Sigmoid colon (tissue), 3 donors: Measurements from ENCODE around the gene ALDH3B2.
"Not testable (repeated sequence)": the region's sequence is repeated elsewhere in the genome, so short reads cannot be mapped to it uniquely, and the experiment has no call there.

Experiments
- CTCF ChIP-seq, 4 experiments: fragments of 450-650 bp in 3 of 4; fragments of 200-600 bp in 1 of 4; IDR thresholded peaks; one replicate each; pipeline ENCODE4 v1.5.1; 2016 to 2019; ENCODE audit warnings: antibody characterized with exemption in 4 of 4, mild to moderate bottlenecking in 3 of 4, moderate library complexity in 2 of 4
- POLR2A ChIP-seq, 2 donors: fragments of 450-650 bp; IDR thresholded peaks; one replicate each; pipeline ENCODE4 v1.6.1; 2016; ENCODE audit warnings: antibody characterized with exemption in 2 of 2, mild to moderate bottlenecking in 2 of 2, moderate library complexity in 2 of 2

- not testable (repeated sequence) for TF ChIP-seq POLR2A, CTCF (IDR thresholded peaks at IDR 0.05)
These were observed 36.8 kb upstream of the ALDH3B2 start for GRCh38 chr11:67711212-67711611.
